ENCODE data around the gene VPS39. TPM values are rescaled to one million over a fixed set of nuclear protein-coding genes. Genes with fewer than 3 reads are reported as not detected.
A peak's percentile ranks its signal among the peaks of the same experiment; 100 is the strongest.

Gene VPS39
- total and polyA plus RNA-seq, 9 donors, result 30.3 to 61.5 (median 50.2) TPM

DNA sequence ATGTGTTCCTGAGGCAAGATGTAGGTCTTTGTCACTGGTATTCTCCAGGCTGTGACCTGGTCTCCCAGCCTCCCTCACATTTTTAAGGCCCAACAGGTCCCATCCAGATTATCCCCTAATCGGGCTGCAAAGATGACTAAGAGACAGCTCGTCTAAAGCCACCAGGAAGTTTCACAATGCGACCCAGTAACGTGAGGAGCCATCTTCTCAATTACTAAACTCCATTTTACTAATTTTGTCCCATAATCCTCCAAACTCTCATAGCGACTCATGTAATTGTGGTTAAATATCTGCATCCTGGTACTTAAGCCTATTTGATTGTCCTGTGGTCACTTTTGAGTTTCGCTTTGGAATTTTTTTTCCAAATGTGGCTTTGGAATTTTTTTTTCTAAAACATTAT is 43.0 kb downstream of the VPS39 start:
- DNase-seq, result no peak
- Histone ChIP-seq H3K4me1 (ENCODE audit: insufficient read depth) (no peaks in the 10 kb centered on the region), H3K27me3 (no peaks in the 10 kb centered on the region), H3K36me3 (no peaks in the 10 kb centered on the region), H3K4me3 (no peak overlapping the region), H3K9me3 (no peaks in the 10 kb centered on the region), H3K27ac (no peak overlapping the region)
- 93 to 95% (median 94%) methylated on average over 6 of the region's 6 CpGs for WGBS, 3 donors
- intact Hi-C loops (cut with DNase I), result no loop called here
- TF ChIP-seq EP300 (IDR thresholded peaks at IDR 0.05), result no peak
- TF ChIP-seq, protein P1, sequence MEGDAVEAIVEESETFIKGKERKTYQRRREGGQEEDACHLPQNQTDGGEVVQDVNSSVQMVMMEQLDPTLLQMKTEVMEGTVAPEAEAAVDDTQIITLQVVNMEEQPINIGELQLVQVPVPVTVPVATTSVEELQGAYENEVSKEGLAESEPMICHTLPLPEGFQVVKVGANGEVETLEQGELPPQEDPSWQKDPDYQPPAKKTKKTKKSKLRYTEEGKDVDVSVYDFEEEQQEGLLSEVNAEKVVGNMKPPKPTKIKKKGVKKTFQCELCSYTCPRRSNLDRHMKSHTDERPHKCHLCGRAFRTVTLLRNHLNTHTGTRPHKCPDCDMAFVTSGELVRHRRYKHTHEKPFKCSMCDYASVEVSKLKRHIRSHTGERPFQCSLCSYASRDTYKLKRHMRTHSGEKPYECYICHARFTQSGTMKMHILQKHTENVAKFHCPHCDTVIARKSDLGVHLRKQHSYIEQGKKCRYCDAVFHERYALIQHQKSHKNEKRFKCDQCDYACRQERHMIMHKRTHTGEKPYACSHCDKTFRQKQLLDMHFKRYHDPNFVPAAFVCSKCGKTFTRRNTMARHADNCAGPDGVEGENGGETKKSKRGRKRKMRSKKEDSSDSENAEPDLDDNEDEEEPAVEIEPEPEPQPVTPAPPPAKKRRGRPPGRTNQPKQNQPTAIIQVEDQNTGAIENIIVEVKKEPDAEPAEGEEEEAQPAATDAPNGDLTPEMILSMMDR (IDR thresholded peaks at IDR 0.05), result no peak
- no peak for TF ChIP-seq POLR2A (IDR thresholded peaks at IDR 0.05)

DNA sequence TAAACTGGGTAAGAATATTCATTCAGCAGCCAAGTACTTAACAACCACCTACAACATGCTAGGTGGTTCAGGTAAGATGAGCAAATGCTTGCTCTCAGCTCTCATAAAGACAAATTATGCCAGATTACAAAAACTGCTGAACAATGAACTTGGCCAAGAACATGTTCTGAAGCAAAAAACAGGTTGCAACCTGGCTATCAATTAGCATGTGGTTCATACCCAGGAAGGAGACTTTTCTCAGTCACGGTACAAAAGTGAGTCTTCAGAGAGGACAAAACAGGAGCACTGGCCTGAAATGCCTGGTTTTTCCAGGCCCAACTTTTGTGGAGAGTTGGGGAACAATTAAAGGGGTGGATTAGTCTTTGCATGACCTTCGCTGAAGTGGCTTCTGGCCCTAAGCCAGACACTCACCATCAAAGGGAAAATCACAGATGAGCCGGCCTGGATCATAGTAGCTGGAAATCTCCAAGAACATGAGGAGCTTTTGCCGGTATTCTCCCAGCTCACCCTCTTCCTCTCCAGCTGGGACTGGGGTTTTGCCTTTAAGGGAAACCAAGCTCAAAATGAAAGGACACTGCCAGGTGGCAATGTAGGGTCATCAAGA is 44.1 kb downstream of the VPS39 start:
- WGBS, 3 donors, result 43 to 51% (median 49%) methylated on average over 4 of the region's 4 CpGs
- DNase-seq, result no peak
- no peaks in the 10 kb centered on the region for H3K9me3 ChIP-seq
- no peak overlapping the region for H3K4me3 ChIP-seq
- H3K4me1 ChIP-seq (ENCODE audit: insufficient read depth), result no peaks in the 10 kb centered on the region
- no peaks in the 10 kb centered on the region for H3K36me3 ChIP-seq
- TF ChIP-seq, protein P1 (IDR thresholded peaks at IDR 0.05), result no peak
- TF ChIP-seq EP300 (IDR thresholded peaks at IDR 0.05) (no peak), POLR2A (IDR thresholded peaks at IDR 0.05) (no peak)
- H3K27me3 ChIP-seq, result no peaks in the 10 kb centered on the region
- intact Hi-C loops (cut with DNase I), result no loop called here
- H3K27ac ChIP-seq, result no peak overlapping the region

DNA sequence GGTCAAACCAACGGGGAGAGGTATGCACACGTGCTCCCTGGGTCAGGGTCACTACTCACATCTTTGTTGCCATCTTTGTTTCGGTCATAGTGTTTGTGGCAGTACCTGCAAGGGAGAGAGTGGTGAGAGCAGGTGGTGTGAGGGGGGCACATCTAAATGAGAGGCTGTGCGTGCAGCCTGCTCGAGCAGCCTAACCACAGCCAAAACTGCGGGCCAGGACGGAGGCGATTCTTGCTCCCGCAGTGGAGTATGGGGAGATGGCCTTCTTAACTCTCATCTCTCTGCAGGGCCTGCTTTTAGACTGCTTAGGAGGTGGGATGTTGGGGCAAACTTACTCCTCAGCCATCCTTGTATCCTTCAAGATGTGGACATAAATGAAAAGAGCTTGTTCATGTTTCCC is 44.8 kb downstream of the VPS39 start:
- no peak for DNase-seq
- Histone ChIP-seq H3K4me3 (no peak overlapping the region), H3K27ac (no peak overlapping the region), H3K36me3 (no peaks in the 10 kb centered on the region), H3K4me1 (ENCODE audit: insufficient read depth) (no peaks in the 10 kb centered on the region), H3K27me3 (no peaks in the 10 kb centered on the region), H3K9me3 (no peaks in the 10 kb centered on the region)
- TF ChIP-seq EP300 (IDR thresholded peaks at IDR 0.05) (no peak), POLR2A (IDR thresholded peaks at IDR 0.05) (no peak)
- TF ChIP-seq, protein P1 (IDR thresholded peaks at IDR 0.05), result no peak
- intact Hi-C loops (cut with DNase I), result no loop called here
- WGBS, 3 donors, result 89 to 93% (median 92%) methylated on average over 9 of the region's 9 CpGs

DNA sequence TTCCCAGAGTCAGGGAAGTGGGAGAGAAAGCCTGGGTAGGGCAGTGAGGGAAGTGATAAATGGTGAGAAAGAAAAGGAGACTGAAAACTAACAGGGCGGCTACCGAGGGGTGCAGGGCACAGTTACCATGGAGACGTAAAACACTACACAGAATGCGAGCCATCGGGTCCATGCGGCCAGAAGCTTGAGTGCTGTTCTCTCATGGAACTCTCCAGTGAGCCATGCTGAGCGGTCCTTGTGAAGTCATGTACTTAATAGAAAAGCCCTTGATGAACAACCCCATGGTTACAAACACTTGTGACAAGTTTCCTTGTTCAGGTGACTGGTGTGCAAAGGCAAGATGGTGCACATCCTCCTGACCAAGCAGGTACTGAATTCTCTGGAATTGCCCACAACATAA is 48.0 kb downstream of the VPS39 start:
- TF ChIP-seq, protein P1 (IDR thresholded peaks at IDR 0.05), result no peak
- no peak for TF ChIP-seq EP300 (IDR thresholded peaks at IDR 0.05)
- no peak for TF ChIP-seq POLR2A (IDR thresholded peaks at IDR 0.05)
- Histone ChIP-seq H3K27me3 (no peaks in the 10 kb centered on the region), H3K4me3 (no peak overlapping the region), H3K27ac (no peak overlapping the region), H3K9me3 (no peaks in the 10 kb centered on the region), H3K4me1 (ENCODE audit: insufficient read depth) (no peaks in the 10 kb centered on the region), H3K36me3 (no peaks in the 10 kb centered on the region)
- WGBS, 3 donors, result 78 to 85% (median 79%) methylated on average over 7 of the region's 7 CpGs
- DNase-seq, result peak in 1 of 5 donors; percentile 10
- intact Hi-C loops (cut with DNase I), result no loop called here

All from ovary (tissue), 9 donors.